Stimulated activated CD8-positive, alpha-beta memory T cell treated with anti-CD3 and anti-CD28 coated beads, Interleukin-15, amount 100 ng/mL, for 4 hours (primary cell): Measurements from ENCODE around the gene CPEB2.
"Not testable (repeated sequence)": the region's sequence is repeated elsewhere in the genome, so short reads cannot be mapped to it uniquely, and the experiment has no call there.

Experiments used
- DNase-seq, 2 donors: peaks; one replicate each; pipeline ENCODE4 v3.0.0-alpha.2; 2020; ENCODE audit warnings: low read depth in 2 of 2

The CPEB2 gene

DNA sequence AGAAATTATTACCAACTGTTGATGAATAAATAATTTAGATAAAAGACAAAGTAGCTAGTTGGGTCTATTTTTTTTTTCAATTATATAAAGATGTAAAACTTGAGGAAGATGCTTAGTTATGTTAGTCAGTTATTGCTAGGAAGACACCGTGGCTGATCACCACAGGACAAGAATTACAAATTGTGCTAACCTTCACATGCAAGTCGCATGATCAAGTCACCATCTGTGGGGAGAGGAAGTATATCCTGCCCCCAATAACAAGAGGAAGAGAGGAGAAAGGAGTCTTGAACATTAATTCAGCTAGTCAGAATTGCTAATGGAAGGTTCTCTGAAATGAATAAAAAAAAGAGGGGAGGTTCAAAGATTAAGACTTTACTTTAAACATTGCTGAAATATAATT lies 52.3 kb downstream of the CPEB2 start:
- no peak for DNase-seq

DNA sequence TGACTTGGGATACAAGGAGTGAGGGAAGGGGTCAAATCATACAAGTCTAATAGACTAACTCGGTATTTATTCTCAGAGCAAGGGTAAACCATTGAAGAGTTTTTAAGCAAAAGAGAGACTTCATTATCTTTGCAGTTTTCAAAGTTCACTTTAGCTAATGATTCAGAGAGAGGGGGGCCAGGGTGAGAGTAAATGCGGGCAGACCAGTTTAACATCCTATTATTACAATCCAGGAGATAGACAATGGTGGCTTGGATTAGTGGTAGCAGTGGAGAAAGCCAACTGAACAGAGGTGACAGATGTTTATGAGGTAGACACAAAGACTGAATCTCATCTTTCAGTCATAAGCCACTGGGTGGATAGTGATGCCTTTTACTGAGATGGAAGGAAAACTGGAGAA lies 57.9 kb downstream of the CPEB2 start:
- DNase-seq = no peak

DNA sequence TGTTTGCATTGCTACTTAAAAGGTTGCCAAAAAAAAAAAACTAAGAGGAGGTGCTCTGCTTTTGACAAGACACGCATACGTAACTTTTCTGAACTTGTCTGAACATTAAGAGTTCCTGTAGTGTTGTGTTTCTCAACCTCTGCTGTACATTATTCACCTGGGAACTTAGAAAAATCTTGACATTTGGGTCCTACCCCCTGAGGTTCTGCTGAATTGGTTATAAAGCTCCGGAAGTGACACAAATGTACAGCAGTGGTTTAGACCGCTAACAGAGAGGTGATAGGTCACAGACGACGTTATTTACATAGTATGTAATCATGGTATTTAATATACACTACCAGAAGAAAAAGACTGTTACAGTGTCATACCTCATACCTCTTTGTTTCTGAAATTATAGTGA lies 61.1 kb downstream of the CPEB2 start:
- no peak for DNase-seq

DNA sequence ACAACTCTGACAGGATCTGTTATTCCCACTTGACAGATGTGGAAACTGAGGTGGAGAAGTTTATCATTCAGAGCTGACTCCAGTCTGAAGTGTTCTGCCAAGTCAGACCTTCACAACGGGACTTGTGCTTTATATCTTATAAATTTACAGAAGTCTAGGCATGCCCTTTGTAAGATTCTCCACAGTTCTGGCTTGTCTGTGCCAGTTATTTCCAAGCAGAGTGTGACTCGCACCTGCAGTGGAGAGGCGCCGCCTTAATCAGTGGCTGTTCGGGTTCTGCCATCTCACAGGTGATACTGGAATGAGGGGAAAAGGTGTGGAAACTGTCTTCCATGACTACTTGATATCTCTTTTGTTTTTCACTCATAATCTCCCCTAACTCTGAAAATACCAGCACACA lies 63.2 kb downstream of the CPEB2 start:
- DNase-seq = no peak

DNA sequence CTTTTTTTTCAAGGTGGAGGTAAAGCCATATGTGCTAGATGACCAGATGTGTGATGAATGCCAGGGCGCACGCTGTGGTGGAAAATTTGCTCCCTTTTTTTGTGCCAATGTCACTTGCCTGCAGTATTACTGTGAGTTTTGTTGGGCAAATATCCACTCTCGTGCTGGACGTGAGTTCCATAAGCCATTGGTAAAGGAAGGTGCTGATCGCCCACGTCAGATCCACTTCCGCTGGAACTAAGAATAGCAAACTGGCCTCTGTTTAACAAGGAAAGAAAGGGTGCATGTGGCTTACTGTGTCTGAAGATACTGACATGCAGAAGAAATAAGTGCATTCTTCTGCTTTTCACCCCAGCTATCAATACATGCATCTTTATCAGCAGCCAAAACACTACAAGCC lies 63.9 kb downstream of the CPEB2 start:
- no peak for DNase-seq

DNA sequence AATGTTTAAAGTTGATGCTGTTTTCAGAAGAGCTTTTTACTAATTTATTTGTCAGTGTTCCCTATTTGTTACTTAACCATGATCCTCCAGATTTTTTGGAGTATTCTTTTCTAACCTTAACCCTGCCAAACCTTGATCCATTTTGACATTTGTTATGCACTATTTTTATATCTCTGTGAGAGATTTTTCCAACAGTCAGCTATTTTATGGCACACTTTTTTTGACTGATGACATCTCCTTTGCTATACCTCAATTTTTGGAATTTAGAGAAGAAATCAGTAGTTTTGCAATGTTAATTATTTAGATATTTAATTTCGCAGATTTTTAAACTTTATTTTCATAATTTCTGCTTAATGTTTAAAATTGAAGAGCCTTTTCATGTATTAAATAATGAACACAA lies 66.0 kb downstream of the CPEB2 start:
- DNase-seq = no peak

DNA sequence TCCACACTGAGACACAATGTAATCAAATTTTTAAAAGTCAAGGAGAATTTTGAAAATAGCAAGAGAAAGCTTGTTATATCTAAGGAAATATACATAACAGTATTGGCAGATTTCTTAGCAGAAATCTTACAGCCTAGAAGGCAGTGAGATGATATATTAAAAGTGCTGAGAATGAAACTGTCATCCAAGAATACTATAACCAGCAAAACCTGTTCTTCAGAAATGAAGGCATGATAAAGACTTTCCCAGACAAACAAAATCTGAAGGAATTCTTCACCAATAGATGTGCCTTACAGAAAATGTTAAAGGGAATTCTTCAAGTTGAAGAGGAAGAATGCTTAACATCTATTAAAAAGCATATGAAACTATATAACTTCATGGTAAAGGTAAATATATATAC lies 73.6 kb downstream of the CPEB2 start:
- no peak for DNase-seq

DNA sequence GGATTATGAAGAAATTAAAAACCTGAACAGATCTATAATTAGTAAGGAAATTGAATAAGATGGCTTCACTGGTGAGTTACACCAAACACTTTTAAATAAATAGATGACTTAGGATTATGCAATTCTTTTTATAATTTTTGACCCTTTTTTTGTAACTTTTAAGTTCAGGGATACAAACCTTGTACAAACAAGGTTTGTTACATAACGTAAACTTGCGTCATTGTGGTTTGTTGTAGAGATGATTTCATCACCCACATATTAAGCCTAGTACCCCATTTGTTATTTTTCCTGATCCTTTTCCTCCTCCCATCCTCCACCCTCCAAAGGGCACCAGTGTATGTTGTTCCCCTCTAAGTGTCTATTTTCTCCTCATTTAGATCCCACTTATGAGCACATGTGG lies 75.7 kb downstream of the CPEB2 start:
- DNase-seq = no peak

DNA sequence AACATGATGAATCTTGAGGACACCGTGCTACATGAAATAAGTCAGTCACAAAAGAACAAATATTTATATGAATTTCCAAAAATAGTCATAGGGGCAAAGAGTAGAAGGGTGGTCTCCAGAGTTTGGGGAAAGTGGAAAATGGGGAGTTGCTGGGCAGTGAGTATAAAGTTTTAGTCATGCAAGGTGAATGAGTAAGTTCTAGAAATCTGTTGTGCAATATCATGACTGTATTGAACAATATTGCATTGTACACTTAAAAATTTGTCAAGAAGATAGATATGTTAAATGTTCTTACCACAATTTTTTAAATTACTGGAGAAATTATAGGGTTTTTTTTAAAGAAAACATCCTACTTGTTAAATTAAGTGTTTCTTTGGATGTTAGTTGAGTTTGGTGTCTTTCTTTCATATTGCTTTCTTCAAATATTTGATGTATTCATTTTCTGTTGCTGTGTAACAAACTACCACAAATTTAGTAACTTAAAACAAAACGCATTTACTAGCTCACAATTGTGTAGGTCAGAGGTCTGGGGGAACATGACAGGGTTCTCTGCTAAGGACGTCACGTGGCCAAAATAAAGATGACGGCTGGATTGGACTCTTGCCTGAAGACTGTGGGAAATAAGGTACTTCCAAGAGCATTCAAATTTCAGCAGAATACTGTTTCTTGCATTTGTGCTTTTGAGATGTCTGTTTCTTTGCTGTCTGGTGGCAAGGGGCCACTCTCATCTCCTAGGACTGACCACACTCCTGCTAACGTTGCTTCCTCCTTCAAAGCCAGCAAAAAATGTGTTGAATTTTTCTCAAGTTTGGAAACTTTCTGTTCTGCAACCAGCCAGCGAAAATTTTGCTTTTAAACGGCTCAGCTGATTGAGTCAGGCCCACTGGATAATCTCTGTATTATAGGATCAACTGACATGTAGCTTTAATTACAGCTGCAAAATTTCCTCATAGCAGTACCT lies 76.7 kb downstream of the CPEB2 start:
- no peak for DNase-seq

DNA sequence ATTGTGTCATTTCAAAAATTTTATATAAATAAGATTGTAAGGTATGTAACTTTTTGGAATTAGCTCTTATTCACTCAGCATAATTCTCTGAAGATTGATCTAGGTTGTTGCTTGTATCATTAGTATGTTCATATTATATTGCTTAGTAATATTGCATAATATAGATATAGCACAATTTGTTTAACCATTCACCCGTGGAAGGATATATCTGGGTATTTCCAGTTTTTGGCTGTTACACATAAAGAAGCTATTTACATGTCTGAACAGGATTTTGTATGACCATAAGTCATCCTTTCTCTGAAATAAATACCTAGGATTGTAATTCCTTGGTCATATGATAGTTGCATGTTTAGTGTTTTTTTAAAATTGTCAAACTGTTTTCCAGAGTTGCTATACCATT lies 82.5 kb downstream of the CPEB2 start:
- DNase-seq = no peak

DNA sequence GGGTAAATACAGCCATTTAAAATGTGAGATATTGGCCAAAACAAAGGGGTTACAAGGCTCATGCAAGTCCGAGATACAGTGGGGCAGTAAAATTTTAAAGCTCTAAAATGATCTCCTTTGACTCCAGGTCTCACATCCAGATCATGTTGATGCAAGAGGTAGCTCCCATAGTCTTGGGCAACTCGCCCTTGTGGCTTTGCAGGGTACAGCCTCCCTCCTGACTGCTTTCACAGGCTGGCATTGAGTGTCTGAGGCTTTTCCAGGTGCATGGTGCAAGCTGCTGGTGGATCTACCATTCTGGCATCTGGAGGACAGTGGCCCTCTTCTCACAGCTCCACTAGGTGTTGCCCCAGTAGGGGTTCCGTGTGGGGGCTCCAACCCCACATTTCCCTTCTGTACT lies 83.5 kb downstream of the CPEB2 start:
- not testable (repeated sequence) for DNase-seq

DNA sequence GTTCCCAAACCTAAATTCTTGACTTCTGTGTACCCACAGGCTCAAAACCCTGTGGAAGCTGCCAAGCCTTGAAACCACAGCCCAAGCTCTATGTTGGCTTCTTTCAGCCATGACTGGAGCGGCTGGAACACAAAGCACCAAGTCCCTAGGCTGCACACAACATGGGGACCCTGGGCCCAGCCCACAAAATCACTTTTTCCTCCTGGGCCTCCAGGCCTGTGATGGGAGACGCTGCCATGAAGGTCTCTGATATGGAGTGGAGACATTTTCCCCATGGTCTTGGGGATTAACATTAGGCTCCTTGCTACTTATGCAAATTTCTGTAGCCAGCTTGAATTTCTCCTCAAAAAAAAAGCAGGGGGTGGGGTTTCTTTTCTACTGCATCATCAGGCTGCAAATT lies 84.0 kb downstream of the CPEB2 start:
- not testable (repeated sequence) for DNase-seq

DNA sequence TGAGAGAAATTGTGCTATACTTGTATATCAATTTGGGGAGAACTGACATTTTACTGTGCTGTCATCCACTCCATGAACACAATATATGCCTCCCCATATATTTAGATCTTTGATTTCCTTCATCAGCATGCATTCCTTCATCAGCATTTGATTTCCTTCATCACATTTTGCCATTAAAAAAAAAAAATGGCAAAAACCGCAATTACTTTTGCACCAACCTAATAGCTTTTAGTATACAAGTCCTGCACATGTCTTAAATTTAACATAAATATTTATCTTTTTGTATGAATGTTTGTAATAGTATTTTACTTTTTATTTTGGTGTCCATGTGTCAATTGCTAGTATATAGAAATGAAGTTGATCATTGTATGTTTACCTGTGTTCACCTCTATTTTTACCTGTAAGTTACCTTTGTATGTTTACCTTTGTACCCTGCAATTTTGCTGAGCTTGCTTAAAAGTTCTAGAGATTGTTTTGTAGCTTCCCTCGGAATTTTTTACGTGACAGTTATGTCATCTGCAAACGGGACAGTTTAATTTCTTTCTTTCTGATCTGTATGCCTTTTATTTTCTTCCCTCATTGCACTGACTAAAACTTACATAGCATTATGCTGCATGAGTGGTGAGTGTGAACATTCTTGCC lies 86.2 kb downstream of the CPEB2 start:
- DNase-seq = no peak

DNA sequence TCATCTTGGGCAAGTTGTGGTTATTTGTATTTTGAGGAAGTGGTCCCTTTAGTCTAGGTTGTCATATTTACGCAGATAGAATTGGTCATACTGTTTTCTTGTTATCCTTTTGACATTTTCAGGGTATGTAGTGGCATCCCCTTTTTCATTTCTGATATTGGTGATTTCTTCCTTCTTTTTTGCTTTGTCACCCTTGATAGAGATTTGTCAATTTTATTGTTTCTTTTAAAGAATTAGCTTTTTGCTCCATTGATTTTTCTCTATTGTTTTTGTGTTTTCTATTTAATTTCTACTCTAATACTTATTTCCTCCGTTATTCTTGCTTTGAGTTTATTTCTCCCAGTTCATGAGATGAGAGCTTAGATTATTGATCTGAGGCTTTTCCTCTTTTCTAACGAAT lies 87.7 kb downstream of the CPEB2 start:
- no peak for DNase-seq

DNA sequence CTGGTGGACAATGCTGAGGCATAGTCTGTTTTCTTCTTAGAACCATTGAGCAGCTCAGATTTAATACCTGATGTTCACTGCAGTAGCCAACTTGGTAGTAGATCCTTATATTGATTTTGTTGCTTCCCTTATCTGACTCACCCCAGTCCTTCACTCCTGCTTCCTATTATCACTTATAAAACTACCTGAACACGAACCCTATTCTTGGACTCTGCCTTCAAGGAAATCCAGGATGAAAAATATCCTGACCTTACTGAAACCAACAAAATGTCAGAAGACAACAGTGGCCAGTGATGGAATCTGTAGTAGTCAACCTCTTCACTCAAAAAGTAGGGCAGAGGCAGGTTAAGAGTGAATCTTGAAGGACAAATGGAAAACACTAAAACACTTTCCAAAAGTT lies 98.1 kb downstream of the CPEB2 start:
- no peak for DNase-seq

DNA sequence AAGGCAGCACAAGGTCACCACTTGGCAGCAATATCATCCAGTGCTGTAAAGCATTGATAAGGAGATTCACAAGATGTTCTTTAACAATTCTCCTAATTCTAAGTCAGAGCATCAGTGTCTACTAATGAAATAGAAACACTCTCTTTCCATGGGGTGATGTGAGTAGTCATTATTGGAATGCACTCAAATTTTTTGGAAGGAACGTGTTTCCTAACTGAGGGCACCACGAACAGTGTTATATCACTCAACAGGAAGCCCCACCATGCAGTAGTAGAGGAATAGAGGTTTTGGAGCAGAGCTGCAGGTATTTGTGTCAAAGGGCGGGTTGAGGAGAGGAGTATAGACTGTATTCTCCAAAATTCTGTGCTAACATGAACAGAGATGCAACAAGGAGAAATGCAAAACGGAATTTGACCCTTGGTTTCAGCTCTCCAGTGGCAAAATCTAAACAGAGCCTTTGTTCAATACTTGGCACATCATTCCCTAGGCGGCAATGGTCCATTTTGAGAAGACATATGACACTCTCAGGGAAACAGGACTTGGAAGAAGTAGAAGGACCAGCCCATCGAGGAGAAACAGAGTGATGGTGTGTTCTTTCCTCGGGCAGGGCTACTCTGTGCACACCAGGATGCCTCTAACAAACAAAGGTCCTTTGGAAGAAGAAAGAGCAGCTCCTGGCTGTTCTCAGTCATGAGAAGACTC lies 98.9 kb downstream of the CPEB2 start:
- no peak for DNase-seq

DNA sequence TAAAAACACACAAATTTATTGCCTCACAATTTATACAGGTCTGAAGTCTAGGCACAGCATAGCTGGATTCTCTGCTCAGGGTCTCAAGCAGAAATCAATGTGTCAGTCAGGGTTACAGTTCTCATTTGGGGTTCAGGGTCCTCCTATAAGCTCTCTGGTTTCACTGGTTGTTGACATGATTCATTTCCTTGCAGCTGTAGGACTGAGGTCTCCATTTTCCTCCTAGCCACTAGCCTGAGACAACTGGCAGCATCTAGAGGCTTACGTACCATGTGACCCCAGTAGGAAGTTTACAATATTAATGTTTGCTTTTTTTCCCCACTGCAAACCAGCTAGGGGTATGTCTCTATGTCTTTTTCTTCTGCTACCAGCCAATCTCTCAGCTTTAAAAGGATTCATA lies 102.5 kb downstream of the CPEB2 start:
- no peak for DNase-seq

DNA sequence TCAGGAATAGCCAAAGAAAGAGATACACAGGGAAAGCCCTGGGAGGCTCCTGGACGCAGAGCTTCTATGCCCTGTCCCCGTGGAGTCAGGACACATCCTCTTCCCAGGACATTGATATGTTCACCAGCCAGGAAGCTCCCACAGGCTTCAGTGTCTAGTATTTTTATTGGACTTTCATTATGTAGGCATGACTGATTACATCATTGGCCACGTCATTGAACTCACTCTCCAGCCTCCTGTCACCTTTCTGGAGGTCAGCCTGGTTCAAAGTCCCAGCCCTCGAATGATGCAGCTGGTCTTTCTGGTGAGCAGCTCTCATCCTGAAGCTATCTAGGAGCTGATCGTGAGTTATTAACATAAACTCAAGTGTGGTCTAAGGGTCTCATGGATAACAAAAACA lies 104.1 kb downstream of the CPEB2 start:
- DNase-seq = no peak

DNA sequence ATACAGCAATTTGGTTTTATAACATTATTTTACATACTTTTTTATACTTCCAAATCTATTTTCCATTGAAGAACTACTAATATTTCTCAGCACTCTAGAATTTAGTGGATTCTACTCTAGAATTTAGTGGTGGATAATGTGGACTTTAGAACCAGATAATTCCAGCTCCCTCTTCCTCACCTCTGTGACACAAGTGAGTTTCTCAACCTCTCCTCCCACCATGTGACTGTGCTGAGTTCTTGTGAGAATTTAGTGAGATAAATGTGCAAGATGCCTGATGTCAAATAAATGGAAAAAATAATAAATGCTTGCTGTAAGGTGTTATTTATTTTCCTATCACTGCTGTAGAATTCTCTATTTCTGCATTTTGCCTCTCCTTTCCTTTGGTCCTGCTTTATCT lies 107.3 kb downstream of the CPEB2 start:
- DNase-seq = no peak

DNA sequence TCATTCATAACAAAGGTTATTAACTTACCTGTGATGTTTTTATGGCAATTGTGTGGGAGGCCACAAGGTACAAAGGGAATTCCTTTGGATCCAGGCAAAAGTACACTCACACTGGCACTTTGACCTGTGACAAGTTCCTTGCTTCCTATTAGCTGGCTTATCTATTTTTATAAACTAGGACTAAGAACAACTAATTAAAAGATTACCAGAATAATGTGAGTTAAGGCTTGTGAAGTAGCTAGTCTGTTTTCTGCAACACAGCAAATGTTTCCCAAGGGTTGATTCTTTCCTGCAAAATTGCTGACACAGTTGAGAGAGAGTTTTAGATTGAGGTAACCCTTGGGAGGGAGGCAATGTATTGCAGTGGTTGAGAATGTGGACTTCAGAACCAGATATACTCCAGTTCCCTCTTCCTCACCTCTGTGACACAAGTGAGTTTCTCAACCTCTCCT lies 107.9 kb downstream of the CPEB2 start:
- DNase-seq = no peak

DNA sequence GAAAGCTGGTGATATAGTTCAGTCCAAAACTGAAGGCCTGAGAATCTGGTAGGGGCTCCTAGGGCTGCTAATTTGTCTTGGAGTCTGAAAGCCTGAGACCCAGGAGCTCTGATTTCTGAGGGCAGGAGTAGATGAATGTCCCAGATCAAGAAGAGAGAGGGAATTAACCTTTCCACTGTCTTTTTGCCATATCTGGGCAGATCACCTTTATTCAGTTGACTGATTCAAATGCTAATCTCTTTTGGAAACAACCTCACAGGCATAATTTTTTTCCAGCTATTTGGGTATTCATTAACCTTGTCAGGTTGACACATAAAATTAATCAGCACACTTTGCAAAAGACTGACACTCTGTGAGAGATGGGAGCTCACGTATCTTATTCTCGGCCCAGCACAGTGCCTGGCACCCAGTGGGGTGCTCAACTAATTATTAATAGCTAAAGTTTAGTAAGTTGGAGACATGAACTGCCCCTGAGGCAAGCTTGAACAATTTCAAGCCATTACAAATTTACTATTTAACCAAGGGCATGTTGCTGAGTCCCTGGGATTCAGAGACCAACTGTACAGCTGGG lies 114.3 kb downstream of the CPEB2 start:
- DNase-seq = no peak

DNA sequence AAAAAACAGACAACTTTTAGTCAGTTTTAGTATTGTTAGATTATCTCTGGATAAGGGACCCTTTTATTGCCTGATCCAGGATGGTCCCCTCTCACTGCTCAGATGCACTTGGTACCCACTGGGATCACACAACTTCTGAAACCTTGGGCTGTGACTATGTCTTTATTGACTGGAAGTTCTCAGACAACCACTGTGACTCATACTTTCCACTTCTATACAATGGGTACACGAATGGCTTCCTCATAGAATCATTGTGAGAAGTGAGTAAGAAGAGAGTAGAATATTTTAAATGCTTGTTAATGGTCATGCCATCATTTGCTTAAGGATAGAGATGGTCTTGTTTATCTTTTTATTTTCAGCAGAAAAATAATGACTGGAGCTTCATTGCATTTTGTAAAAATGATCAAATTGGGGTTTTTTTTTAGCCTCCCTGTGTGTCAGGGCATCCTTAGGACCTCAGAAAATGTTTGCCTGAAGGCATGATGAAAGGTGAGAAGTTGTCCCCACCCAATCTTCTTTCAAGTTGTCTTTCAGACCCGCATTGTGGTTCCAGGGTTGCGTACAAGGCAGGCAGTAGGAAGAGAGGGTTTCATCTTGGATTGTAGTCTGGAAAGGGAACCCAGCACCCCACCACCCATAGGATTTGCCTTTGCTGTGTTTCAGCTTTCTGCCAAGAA lies 115.1 kb downstream of the CPEB2 start:
- no peak for DNase-seq
